Endothelial cell of umbilical vein (primary cell): ENCODE results near the gene STARD9. TPM values are rescaled to one million over a fixed set of nuclear protein-coding genes. Genes with fewer than 3 reads are reported as not detected.

Experiments
- BruUV-seq: library from RNA; stranded (reverse); fragments of 400-500 nt; replicated peaks from 2 replicates; lab custom pipeline; 2021; lab: Mats Ljungman, UMichigan
- CTCF ChIA-PET: fragments of 300-600, 350-600 bp; sonication (Branson Sonifier 250); formaldehyde crosslinking; loops from one replicate; lab custom pipeline; 2021; ENCODE audit warnings: antibody characterized with exemption, inconsistent platforms; lab: Charles Lee
- POLR2A ChIA-PET: fragments of 300-600, 350-600 bp; sonication (Branson Sonifier 250); formaldehyde crosslinking; loops from one replicate; lab custom pipeline; 2021; ENCODE audit warnings: antibody characterized with exemption, inconsistent platforms; lab: Charles Lee
- DNase-seq: peaks from one replicate; pipeline ENCODE4 v3.0.0-alpha.2; 2011; ENCODE audit warnings: low read depth, low spot score
- FAIRE-seq: peaks from 2 replicates; lab custom pipeline; 2011; peaks lifted over from hg19 to GRCh38; lab: Jason Lieb, UNC
- H2AFZ ChIP-seq: 2 replicates; pipeline ENCODE4 v1.6.0; 2012; ENCODE audit warnings: low read depth, low read length, control low read depth, inconsistent platforms
- H3K27ac ChIP-seq: 2 replicates; pipeline ENCODE4 v1.5.1; 2011; ENCODE audit warnings: low read depth, mild to moderate bottlenecking, control low read depth, low read length, moderate library complexity; ENCODE audit not compliant: insufficient read depth
- H3K27me3 ChIP-seq, 2 experiments: 2 replicates each; pipeline versions ENCODE4 v1.6.0 to v1.6.1; 2011; ENCODE audit warnings: low read length in 2 of 2, mixed read lengths in 1 of 2; ENCODE audit not compliant: control insufficient read depth in 2 of 2, insufficient read depth in 2 of 2
- H3K36me3 ChIP-seq, 2 experiments: 2 replicates in 1 of 2; 3 replicates in 1 of 2; pipeline ENCODE4 v1.5.1; 2011; ENCODE audit warnings: low read length in 2 of 2, mild to moderate bottlenecking in 1 of 2, moderate library complexity in 1 of 2; ENCODE audit not compliant: control insufficient read depth in 2 of 2, insufficient read depth in 2 of 2; ENCODE audit errors: extremely low read depth in 1 of 2
- H3K4me1 ChIP-seq: 3 replicates; pipeline ENCODE4 v1.5.1; 2011; ENCODE audit warnings: mild to moderate bottlenecking, low read length; ENCODE audit not compliant: control insufficient read depth, insufficient read depth; ENCODE audit errors: extremely low read depth
- H3K4me2 ChIP-seq: 2 replicates; pipeline ENCODE4 v1.6.1; 2011; ENCODE audit warnings: low read length, control low read depth, mixed read lengths; ENCODE audit not compliant: insufficient read depth
- H3K4me3 ChIP-seq, 3 experiments: fragments of 200-600 bp in 1 of 3; sonication (generic), shearing (Covaris generic) in 1 of 3; replicated peaks in 1 of 3; 2 replicates each; pipeline ENCODE4 v1.5.1; 2011 to 2016; ENCODE audit warnings: control low read depth in 3 of 3, low read length in 3 of 3, mild to moderate bottlenecking in 2 of 3, inconsistent platforms in 1 of 3, low read depth in 1 of 3, moderate library complexity in 1 of 3; ENCODE audit not compliant: insufficient read depth in 1 of 3
- H3K79me2 ChIP-seq: 2 replicates; pipeline ENCODE4 v1.6.0; 2012; ENCODE audit warnings: low read length, inconsistent platforms; ENCODE audit not compliant: control insufficient read depth, insufficient read depth
- H3K9ac ChIP-seq: replicated peaks from 2 replicates; pipeline ENCODE3; 2011; ENCODE audit warnings: low read length, control low read depth; ENCODE audit not compliant: insufficient read depth; ENCODE audit errors: extremely low read depth
- H3K9me1 ChIP-seq: replicated peaks from 3 replicates; pipeline ENCODE4 v1.6.0; 2011; ENCODE audit warnings: mild to moderate bottlenecking, low read length; ENCODE audit not compliant: control insufficient read depth, insufficient read depth; ENCODE audit errors: extremely low read depth
- H3K9me3 ChIP-seq: replicated peaks from 2 replicates; pipeline ENCODE4 v1.5.1; 2012; ENCODE audit warnings: low read length, inconsistent platforms; ENCODE audit not compliant: control insufficient read depth, insufficient read depth
- H4K20me1 ChIP-seq: replicated peaks from 2 replicates; pipeline ENCODE3; 2011; ENCODE audit warnings: mild to moderate bottlenecking, low read length; ENCODE audit not compliant: control insufficient read depth, insufficient read depth; ENCODE audit errors: extremely low read depth
- EZH2 ChIP-seq: IDR thresholded peaks from 2 replicates; pipeline ENCODE4 v1.6.1; 2012; ENCODE audit warnings: borderline replicate concordance, low read depth, mild to moderate bottlenecking, moderate library complexity, low read length, inconsistent platforms; ENCODE audit not compliant: severe bottlenecking
- FOS ChIP-seq: IDR thresholded peaks from 2 replicates; pipeline ENCODE4 v1.6.1; 2011; ENCODE audit warnings: mild to moderate bottlenecking, low read length, moderate library complexity, borderline replicate concordance; ENCODE audit not compliant: insufficient read depth
- GATA2 ChIP-seq: IDR thresholded peaks from 2 replicates; pipeline ENCODE4 v1.7.0; 2011; ENCODE audit warnings: low read depth, mild to moderate bottlenecking, moderate library complexity, mixed read lengths, low read length; ENCODE audit not compliant: insufficient read length, insufficient read depth
- JUN ChIP-seq: IDR thresholded peaks from 2 replicates; pipeline ENCODE4 v1.6.1; 2011; ENCODE audit warnings: borderline replicate concordance, low read depth; ENCODE audit not compliant: insufficient read length, insufficient read depth
- MYC ChIP-seq: IDR thresholded peaks from one replicate; pipeline ENCODE4 v1.6.1; 2011; ENCODE audit warnings: mild to moderate bottlenecking, low read depth, low read length
- POLR2A ChIP-seq: IDR thresholded peaks from 2 replicates; pipeline ENCODE4 v1.6.1; 2012; ENCODE audit warnings: low read depth, mild to moderate bottlenecking, control low read depth, low read length
- POLR2AphosphoS5 ChIP-seq: IDR thresholded peaks from 2 replicates; pipeline ENCODE4 v1.6.1; 2012; ENCODE audit warnings: low read depth, mild to moderate bottlenecking, control low read depth, low read length, moderate library complexity; ENCODE audit not compliant: insufficient read depth
- dilution Hi-C: fragments of 300-500 bp; cut with MboI; formaldehyde crosslinking; loops from one replicate; pipeline ENCODE4 v1.15.0; 2019; ENCODE audit warnings: low sequenced_read_pairs; ENCODE audit not compliant: extremely low pct_ligation_motif_present
- intact Hi-C: fragments of 100-400 bp; cut with micrococcal nuclease; formaldehyde crosslinking; loops from one replicate; pipeline ENCODE4 v1.10.0; 2022
- polyA plus RNA-seq, 4 experiments: library from polyadenylated mRNA; depleted of rRNA in 3 of 4; stranded (reverse) in 3 of 4; unstranded in 1 of 4; fragments of >200 nt; gene quantifications; 2 replicates each; pipeline versions ENCODE4 v1.2.1 to v1.2.3, GENCODE V29; 2011 to 2012; ENCODE audit warnings: missing spikeins in 1 of 4
- total RNA-seq: library from RNA; stranded (reverse); gene quantifications from 2 replicates; pipeline ENCODE4 v1.2.3, GENCODE V29; 2021
- TF ChIP-seq, protein P1 (sequence below): IDR thresholded peaks from 2 replicates; pipeline ENCODE4 v1.6.1; 2011; ENCODE audit not compliant: insufficient read depth, insufficient read length
- TF ChIP-seq, protein P2 (sequence below), 2 donors: IDR thresholded peaks; 1 replicate in 1 of 2; 2 replicates in 1 of 2; pipeline ENCODE4 v1.5.1; 2011; ENCODE audit warnings: low read length in 2 of 2, mild to moderate bottlenecking in 2 of 2, moderate library complexity in 2 of 2, control low read depth in 1 of 2, inconsistent platforms in 1 of 2, low read depth in 1 of 2; ENCODE audit not compliant: insufficient read depth in 1 of 2; ENCODE audit errors: extremely low read depth in 1 of 2

STARD9 gene
- total and polyA plus RNA-seq, 2 donors (not counting 3 experiments of a cell fraction or from before 2014, with no cell fraction given), result 4.6 to 17.5 TPM

DNA sequence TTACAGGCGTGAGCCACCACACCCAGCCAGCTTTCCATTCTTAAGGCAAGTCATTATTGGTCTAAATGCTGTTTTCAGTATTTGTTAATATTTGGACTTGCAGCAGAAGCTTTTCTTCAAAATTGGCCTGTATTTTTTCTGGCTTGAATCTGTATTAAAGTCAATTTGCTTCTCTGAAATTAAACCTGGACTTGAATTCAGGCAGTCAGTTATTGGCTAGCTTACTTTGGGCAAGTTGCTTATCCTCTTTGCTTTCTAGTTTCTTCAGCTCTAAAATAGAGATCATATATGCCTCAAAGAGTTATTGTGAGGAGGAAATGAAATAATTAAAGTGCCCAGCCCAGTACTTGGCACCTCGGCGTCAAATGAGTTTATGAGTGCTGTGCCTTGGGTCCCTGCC, 17.3 kb downstream of the STARD9 start:
- FAIRE-seq (no peak), DNase-seq (no peak)
- no peak overlapping the region for H3K4me2 ChIP-seq
- H3K27ac ChIP-seq, result no peak overlapping the region
- CTCF ChIA-PET, result interaction anchor here (0.9 to 2.2 kb wide), 5 partner anchors 8 to 59 kb away, joined by 3 to 10 read pairs (median 6); no protein-coding TSS in a partner anchor
- peaks cover 2% of the 10 kb centered on the region for H3K4me1 ChIP-seq
- no peaks in the 10 kb centered on the region for H3K36me3 ChIP-seq
- H2AFZ ChIP-seq, result no peak overlapping the region
- dilution Hi-C loops (no loop called here), intact Hi-C loops (no loop called here)
- no peaks in the 10 kb centered on the region for H4K20me1 ChIP-seq
- H3K4me3 ChIP-seq, result no peak overlapping the region
- H3K27me3 ChIP-seq, result no peaks in the 10 kb centered on the region
- TF ChIP-seq GATA2, result no peak
- no peaks in the 10 kb centered on the region for H3K79me2 ChIP-seq
- POLR2A ChIA-PET, result no interaction called here
- BruUV-seq, result no TSS peak
- no peak overlapping the region for H3K9ac ChIP-seq
- no peaks in the 10 kb centered on the region for H3K9me1 ChIP-seq
- H3K9me3 ChIP-seq, result no peaks in the 10 kb centered on the region

DNA sequence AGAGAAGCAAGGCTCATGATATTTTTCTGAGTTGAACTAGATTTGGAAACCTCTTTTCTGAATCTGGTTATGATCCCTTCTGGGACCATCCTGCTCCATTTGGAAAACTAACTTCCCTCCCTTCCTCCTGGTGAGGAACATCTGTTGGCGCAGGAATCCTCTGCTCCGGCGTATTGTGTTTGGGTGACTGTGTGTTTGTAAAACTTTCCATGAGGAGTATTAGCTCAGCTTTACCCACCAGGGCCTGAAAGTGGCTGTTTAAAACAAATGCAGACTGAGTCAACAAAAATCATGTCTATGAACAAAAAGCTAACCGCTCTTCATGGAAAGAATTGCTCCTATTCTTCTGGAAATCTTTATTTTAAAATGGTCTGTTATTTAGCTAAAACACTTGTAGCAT, 17.7 kb downstream of the STARD9 start:
- POLR2A ChIA-PET, result no interaction called here
- Histone ChIP-seq H3K27me3 (no peaks in the 10 kb centered on the region), H3K9me1 (no peaks in the 10 kb centered on the region), H3K36me3 (no peaks in the 10 kb centered on the region), H3K4me1 (peaks cover 2% of the 10 kb centered on the region), H3K4me2 (no peak overlapping the region), H3K4me3 (no peak overlapping the region), H2AFZ (no peak overlapping the region), H3K9me3 (no peaks in the 10 kb centered on the region), H3K79me2 (no peaks in the 10 kb centered on the region), H3K9ac (no peak overlapping the region), H3K27ac (no peak overlapping the region), H4K20me1 (no peaks in the 10 kb centered on the region)
- intact Hi-C loops, result no loop called here
- FAIRE-seq, result no peak
- BruUV-seq, result no TSS peak
- DNase-seq, result no peak
- CTCF ChIA-PET, result interaction anchor here (0.9 to 2.2 kb wide), 3 partner anchors 9 to 59 kb away, joined by 3 to 10 read pairs (median 6); no protein-coding TSS in a partner anchor
- dilution Hi-C loops, result no loop called here
- TF ChIP-seq, protein P1, sequence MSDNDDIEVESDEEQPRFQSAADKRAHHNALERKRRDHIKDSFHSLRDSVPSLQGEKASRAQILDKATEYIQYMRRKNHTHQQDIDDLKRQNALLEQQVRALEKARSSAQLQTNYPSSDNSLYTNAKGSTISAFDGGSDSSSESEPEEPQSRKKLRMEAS, result no peak
- TF ChIP-seq EZH2 (no peak), POLR2A (no peak), JUN (no peak), MYC (no peak), GATA2 (no peak), POLR2AphosphoS5 (no peak), FOS (no peak)
- TF ChIP-seq, protein P2, sequence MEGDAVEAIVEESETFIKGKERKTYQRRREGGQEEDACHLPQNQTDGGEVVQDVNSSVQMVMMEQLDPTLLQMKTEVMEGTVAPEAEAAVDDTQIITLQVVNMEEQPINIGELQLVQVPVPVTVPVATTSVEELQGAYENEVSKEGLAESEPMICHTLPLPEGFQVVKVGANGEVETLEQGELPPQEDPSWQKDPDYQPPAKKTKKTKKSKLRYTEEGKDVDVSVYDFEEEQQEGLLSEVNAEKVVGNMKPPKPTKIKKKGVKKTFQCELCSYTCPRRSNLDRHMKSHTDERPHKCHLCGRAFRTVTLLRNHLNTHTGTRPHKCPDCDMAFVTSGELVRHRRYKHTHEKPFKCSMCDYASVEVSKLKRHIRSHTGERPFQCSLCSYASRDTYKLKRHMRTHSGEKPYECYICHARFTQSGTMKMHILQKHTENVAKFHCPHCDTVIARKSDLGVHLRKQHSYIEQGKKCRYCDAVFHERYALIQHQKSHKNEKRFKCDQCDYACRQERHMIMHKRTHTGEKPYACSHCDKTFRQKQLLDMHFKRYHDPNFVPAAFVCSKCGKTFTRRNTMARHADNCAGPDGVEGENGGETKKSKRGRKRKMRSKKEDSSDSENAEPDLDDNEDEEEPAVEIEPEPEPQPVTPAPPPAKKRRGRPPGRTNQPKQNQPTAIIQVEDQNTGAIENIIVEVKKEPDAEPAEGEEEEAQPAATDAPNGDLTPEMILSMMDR (IDR thresholded peaks at IDR 0.05; ENCODE audit: extremely low read depth in 1 of 2, insufficient read depth in 1 of 2, low read depth in 1 of 2, low read length in 2 of 2), result no peak
